ENCODE data around the gene MCF2L. TPM values are rescaled to one million over a fixed set of nuclear protein-coding genes. Genes with fewer than 3 reads are reported as not detected.

MCF2L gene
- total RNA-seq, 4 donors from 2014 or later, result 18.3 to 52.6 (median 29.9) TPM

DNA sequence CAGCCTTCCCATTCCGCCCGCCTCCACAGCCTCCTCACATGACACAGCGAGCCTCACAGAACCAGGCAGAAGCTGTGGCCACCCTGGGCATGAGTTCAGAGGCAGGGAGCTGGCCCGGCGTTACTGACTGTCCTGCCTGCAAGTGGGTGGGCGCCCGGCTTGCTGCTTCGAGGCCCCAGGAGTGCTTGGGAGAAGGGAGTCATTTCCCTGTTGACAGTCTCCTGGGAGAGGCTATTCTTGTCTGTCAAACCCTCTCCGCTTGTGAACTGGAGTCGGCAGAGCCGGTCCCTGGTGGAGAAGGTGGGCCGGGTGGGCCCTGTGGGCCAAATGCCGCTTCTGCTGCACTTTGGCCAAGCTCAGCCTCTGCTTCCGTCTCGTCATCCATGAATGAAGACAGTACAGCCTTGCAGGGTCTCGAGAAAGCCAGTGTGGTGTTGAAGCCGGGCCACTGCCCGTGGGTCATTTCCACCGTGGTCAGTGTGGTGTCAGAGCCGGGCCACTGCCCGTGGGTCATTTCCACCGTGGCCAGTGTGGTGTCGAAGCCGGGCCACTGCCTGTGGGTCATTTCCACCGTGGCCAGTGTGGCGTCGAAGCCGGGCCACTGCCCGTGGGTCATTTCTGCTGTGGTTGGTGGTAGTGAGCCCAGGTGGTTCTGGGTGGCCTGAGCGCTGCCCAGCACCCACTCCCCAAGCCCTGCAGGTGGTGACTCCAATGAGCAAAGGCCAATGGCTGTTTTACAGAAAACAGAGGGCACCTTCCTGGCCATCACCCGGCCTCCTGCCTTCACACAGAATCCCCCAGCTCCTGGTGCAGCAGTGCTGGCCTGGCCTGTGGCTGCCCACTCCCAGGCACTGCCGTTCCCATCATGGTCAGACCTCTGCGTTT is 123.1 kb downstream of the MCF2L start:
- no peaks in the 10 kb centered on the region for H3K9me3 ChIP-seq
- no peaks in the 10 kb centered on the region for H3K4me1 ChIP-seq
- TF ChIP-seq, protein P1, sequence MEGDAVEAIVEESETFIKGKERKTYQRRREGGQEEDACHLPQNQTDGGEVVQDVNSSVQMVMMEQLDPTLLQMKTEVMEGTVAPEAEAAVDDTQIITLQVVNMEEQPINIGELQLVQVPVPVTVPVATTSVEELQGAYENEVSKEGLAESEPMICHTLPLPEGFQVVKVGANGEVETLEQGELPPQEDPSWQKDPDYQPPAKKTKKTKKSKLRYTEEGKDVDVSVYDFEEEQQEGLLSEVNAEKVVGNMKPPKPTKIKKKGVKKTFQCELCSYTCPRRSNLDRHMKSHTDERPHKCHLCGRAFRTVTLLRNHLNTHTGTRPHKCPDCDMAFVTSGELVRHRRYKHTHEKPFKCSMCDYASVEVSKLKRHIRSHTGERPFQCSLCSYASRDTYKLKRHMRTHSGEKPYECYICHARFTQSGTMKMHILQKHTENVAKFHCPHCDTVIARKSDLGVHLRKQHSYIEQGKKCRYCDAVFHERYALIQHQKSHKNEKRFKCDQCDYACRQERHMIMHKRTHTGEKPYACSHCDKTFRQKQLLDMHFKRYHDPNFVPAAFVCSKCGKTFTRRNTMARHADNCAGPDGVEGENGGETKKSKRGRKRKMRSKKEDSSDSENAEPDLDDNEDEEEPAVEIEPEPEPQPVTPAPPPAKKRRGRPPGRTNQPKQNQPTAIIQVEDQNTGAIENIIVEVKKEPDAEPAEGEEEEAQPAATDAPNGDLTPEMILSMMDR (IDR thresholded peaks at IDR 0.05), result no peak
- TF ChIP-seq POLR2A (IDR thresholded peaks at IDR 0.05) (no peak), POLR2AphosphoS5 (IDR thresholded peaks at IDR 0.05) (no peak), EP300 (IDR thresholded peaks at IDR 0.05) (no peak)
- no peak for ATAC-seq
- H3K4me3 ChIP-seq, result no peak overlapping the region
- H3K27me3 ChIP-seq, result peaks cover 48% of the 10 kb centered on the region
- H3K27ac ChIP-seq, result no peak overlapping the region
- peaks cover 0 to 21% of the 10 kb centered on the region in 2 donors for H3K36me3 ChIP-seq
- WGBS, 2 donors (ENCODE audit: low coverage in 1 of 2), result 80% methylated on average over 1 of the region's 33 CpGs; no CpG with 5 or more reads in 1 of the 2 donors

DNA sequence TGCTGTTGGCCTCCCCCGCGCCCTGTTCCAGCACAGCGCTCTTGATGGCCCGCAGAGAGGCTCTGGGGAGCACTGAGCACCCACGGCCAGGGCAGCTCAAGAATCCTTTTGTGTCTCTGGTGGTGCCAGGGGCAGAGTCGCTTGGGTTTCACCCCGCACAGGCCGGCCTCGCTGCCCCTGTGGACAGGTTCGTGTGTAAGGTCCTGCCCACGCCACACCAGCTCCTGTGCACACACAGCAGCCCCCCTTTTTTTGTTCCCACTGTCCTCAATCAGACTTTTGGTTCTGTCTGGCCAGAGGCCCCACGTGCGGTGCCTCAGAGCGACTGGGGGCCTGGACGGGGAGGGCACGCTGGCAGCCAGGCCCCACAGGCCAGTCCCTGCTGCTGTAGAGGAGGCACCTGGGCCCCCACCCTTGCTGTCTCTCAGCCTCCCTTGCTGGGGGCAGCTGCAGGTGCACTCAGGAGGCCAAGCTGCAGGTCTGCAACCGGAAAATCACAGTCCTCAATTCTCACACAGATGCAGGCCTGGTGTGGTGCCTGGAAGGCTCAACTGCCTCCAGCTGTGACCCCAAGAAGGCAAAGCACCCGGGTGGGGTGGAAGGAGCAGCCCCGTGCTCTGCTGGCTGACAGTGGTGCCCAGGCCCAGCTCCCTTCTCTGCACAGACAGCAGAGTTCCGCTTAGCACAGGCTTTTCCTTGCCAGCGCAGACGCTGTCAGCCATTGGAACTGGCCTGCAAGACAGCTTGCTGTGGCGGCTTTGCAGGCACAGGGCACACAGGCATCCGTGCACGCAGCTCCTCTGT is 124.0 kb downstream of the MCF2L start:
- WGBS, 2 donors (ENCODE audit: low coverage in 1 of 2), result 64 to 85% methylated on average over 4 to 6 of the region's 25 CpGs
- no peak overlapping the region for H3K27ac ChIP-seq
- no peaks in the 10 kb centered on the region for H3K4me1 ChIP-seq
- no peak for ATAC-seq
- H3K9me3 ChIP-seq, result no peaks in the 10 kb centered on the region
- no peak overlapping the region for H3K4me3 ChIP-seq
- no peak for TF ChIP-seq EP300 (IDR thresholded peaks at IDR 0.05)
- TF ChIP-seq POLR2AphosphoS5 (IDR thresholded peaks at IDR 0.05), result no peak
- no peak for TF ChIP-seq POLR2A (IDR thresholded peaks at IDR 0.05)
- TF ChIP-seq, protein P1 (IDR thresholded peaks at IDR 0.05), result no peak
- peaks cover 45% of the 10 kb centered on the region for H3K27me3 ChIP-seq
- peaks cover 0 to 13% of the 10 kb centered on the region in 2 donors for H3K36me3 ChIP-seq

- H3K27ac ChIP-seq, result no peak overlapping the region
- H3K4me3 ChIP-seq, result no peak overlapping the region
- H3K9me3 ChIP-seq, result no peaks in the 10 kb centered on the region
- peaks cover 0 to 6% of the 10 kb centered on the region in 2 donors for H3K36me3 ChIP-seq
- no peaks in the 10 kb centered on the region for H3K4me1 ChIP-seq
- ATAC-seq, result no peak
- 84% methylated on average over 5 of the region's 29 CpGs; no CpG with 5 or more reads in 1 of the 2 donors for WGBS, 2 donors (ENCODE audit: low coverage in 1 of 2)
- TF ChIP-seq, protein P1 (IDR thresholded peaks at IDR 0.05), result no peak
- no peak for TF ChIP-seq POLR2AphosphoS5 (IDR thresholded peaks at IDR 0.05)
- TF ChIP-seq EP300 (IDR thresholded peaks at IDR 0.05), result no peak
- TF ChIP-seq POLR2A (IDR thresholded peaks at IDR 0.05), result no peak
- H3K27me3 ChIP-seq, result peaks cover 47% of the 10 kb centered on the region
These were observed 124.8 kb downstream of the MCF2L start for GRCh38 chr13:113093580-113094409.

GRCh38 chr13:113094410-113094800 is 125.4 kb downstream of the MCF2L start:
- TF ChIP-seq, protein P1 (IDR thresholded peaks at IDR 0.05), result no peak
- TF ChIP-seq POLR2A (IDR thresholded peaks at IDR 0.05), result no peak
- 20 to 80% methylated on average over 1 to 3 of the region's 14 CpGs for WGBS, 2 donors (ENCODE audit: low coverage in 1 of 2)
- peaks cover 47% of the 10 kb centered on the region for H3K27me3 ChIP-seq
- no peak overlapping the region for H3K27ac ChIP-seq
- H3K4me3 ChIP-seq, result no peak overlapping the region
- peaks cover 0 to 6% of the 10 kb centered on the region in 2 donors for H3K36me3 ChIP-seq
- no peaks in the 10 kb centered on the region for H3K9me3 ChIP-seq
- no peaks in the 10 kb centered on the region for H3K4me1 ChIP-seq
- no peak for ATAC-seq
